Adrenal gland (tissue), 12 donors: ENCODE results near the gene TMEM174. TPM values are rescaled to one million over a fixed set of nuclear protein-coding genes. Genes with fewer than 3 reads are reported as not detected.

Source experiments
- DNase-seq, 7 donors: peaks; one replicate each; pipeline ENCODE4 v3.0.0-alpha.2; 2019 to 2020
- H3K27ac ChIP-seq, 5 donors: fragments of 200-600 bp; sonication (generic) in 4 of 5; 1 replicate in 3 of 5; 2 replicates in 2 of 5; pipeline versions ENCODE4 v1.5.1 to v1.8.0; 2016 to 2020; ENCODE audit warnings: mild to moderate bottlenecking in 1 of 5
- H3K27me3 ChIP-seq: fragments of 200-600 bp; 2 replicates; pipeline ENCODE4 v1.8.0; 2021
- H3K36me3 ChIP-seq, 2 donors: fragments of 200-600 bp; replicated peaks in 1 of 2; 1 replicate in 1 of 2; 2 replicates in 1 of 2; pipeline versions ENCODE4 v1.5.1 to v1.8.0; 2018 to 2022
- H3K4me1 ChIP-seq, 2 donors: fragments of 200-600 bp; replicated peaks in 1 of 2; 1 replicate in 1 of 2; 2 replicates in 1 of 2; pipeline versions ENCODE4 v1.5.1 to v1.8.0; 2018 to 2021
- H3K4me3 ChIP-seq, 4 donors: fragments of 200-600 bp; sonication (generic) in 3 of 4; one replicate each; pipeline ENCODE4 v1.5.1; 2016 to 2018
- H3K9me3 ChIP-seq, 3 donors: fragments of 200-600 bp; sonication (generic) in 1 of 3; replicated peaks in 1 of 3; 1 replicate in 2 of 3; 2 replicates in 1 of 3; pipeline versions ENCODE4 v1.5.1 to v1.8.0; 2016 to 2021
- CTCF ChIP-seq, 6 experiments: fragments of 450-650 bp in 4 of 6; fragments of 200-600 bp in 2 of 6; sonication (generic) in 1 of 6; IDR thresholded peaks; 1 replicate in 5 of 6; 2 replicates in 1 of 6; pipeline versions ENCODE4 v1.5.1 to v1.8.0; 2016 to 2021; ENCODE audit warnings: antibody characterized with exemption in 6 of 6, mild to moderate bottlenecking in 2 of 6, moderate library complexity in 1 of 6
- POLR2A ChIP-seq, 2 donors: fragments of 450-650 bp; IDR thresholded peaks; one replicate each; pipeline ENCODE4 v1.6.1; 2017; ENCODE audit warnings: antibody characterized with exemption in 2 of 2, mild to moderate bottlenecking in 2 of 2, moderate library complexity in 1 of 2
- WGBS, 4 donors: extraction: QIAGEN DNeasy Blood & Tissue Kit in 2 of 4; methylation state at CpG; one replicate each; pipeline versions ENCODE4 v1.1.5 to v1.1.7; 2013 to 2017; 5-methylcytosine and 5-hydroxymethylcytosine counted together
- intact Hi-C, 2 donors: fragments of 100-400 bp; cut with DNase I; formaldehyde crosslinking; loops; one replicate each; pipeline versions ENCODE4 v1.14.1 to v1.15.0; 2022 to 2023
- polyA plus RNA-seq, 3 donors: library from polyadenylated mRNA; stranded (reverse); fragments of 200-250 nt in 2 of 3; fragments of 350-450 nt in 1 of 3; fragmentation: Illumina TruSeq in 1 of 3; extraction: RNeasy Lipid Tissue Mini Kit (QIAGEN cat#74804) in 1 of 3; gene quantifications; one replicate each; pipeline ENCODE4 v1.2.3, GENCODE V29; 2013 to 2014
- total RNA-seq, 9 donors: library from RNA; depleted of rRNA in 4 of 9; stranded (reverse); fragments of >200 nt in 4 of 9; fragments of 120-200 nt in 1 of 9; fragmentation: NEBNext Ultra II Directional in 1 of 9; extraction: Animal tissue kit (Norgen Biotek cat#: 25700) in 1 of 9; gene quantifications; one replicate each; pipeline versions ENCODE4 v1.1.0 to v1.2.4, GENCODE V29; 2013 to 2023
- donor health status: healthy with polysubstance abuse.
- donor health status: Bipolar disorder and iron deficiency.
- donor health status: DM: yes; HTN: yes; CAD: no.
- donor health status: DM: no; HTN: no; CAD: no.
- donor health status: DM: no; HTN: no; CAD: no.
- donor health status: DM: yes; HTN: yes; CAD: no.

Gene TMEM174
- total and polyA plus RNA-seq, 12 donors, result not detected

GRCh38 chr5:73221161-73221560 is 48.2 kb downstream of the TMEM174 start:
- WGBS, 4 donors, result 70 to 73% (median 71%) methylated on average over 1 of the region's 1 CpG

GRCh38 chr5:73221726-73222125 is 48.7 kb downstream of the TMEM174 start:
- Histone ChIP-seq H3K4me3 (no peak overlapping the region), H3K36me3 (no peaks in the 10 kb centered on the region), H3K27me3 (peaks cover 48% of the 10 kb centered on the region), H3K9me3 (no peaks in the 10 kb centered on the region), H3K27ac (no peak overlapping the region), H3K4me1 (no peaks in the 10 kb centered on the region)
- DNase-seq, result no peak
- intact Hi-C loops, result loop anchor here in 1 of 2 donors (10.0 kb wide), 1 partner anchor 323 kb away; no protein-coding TSS in a partner anchor
- TF ChIP-seq CTCF (IDR thresholded peaks at IDR 0.05), result no peak
- no peak for TF ChIP-seq POLR2A (IDR thresholded peaks at IDR 0.05)

More at GRCh38 chr5:73221161-73221560, 48.2 kb downstream of the TMEM174 start:
- Histone ChIP-seq H3K36me3 (no peaks in the 10 kb centered on the region), H3K27ac (no peak overlapping the region), H3K9me3 (no peaks in the 10 kb centered on the region), H3K4me1 (peaks cover 4 to 5% of the 10 kb centered on the region in 2 donors), H3K27me3 (peaks cover 48% of the 10 kb centered on the region), H3K4me3 (no peak overlapping the region)
- TF ChIP-seq POLR2A (IDR thresholded peaks at IDR 0.05) (no peak), CTCF (IDR thresholded peaks at IDR 0.05) (no peak)
- no peak for DNase-seq
- intact Hi-C loops, result loop anchor here in 1 of 2 donors (10.0 kb wide), 1 partner anchor 324 kb away; no protein-coding TSS in a partner anchor

GRCh38 chr5:73222173-73222572 is 49.2 kb downstream of the TMEM174 start:
- intact Hi-C loops, result loop anchor here in 1 of 2 donors (10.0 kb wide), 1 partner anchor 323 kb away; no protein-coding TSS in a partner anchor
- H3K4me1 ChIP-seq, result no peaks in the 10 kb centered on the region
- TF ChIP-seq CTCF (IDR thresholded peaks at IDR 0.05), result no peak
- no peak overlapping the region for H3K27ac ChIP-seq
- 37 to 53% (median 48%) methylated on average over 4 of the region's 4 CpGs for WGBS, 4 donors
- no peaks in the 10 kb centered on the region for H3K36me3 ChIP-seq
- peaks cover 45% of the 10 kb centered on the region for H3K27me3 ChIP-seq
- H3K4me3 ChIP-seq, result no peak overlapping the region
- no peak for DNase-seq
- H3K9me3 ChIP-seq, result no peaks in the 10 kb centered on the region

Other genes starting within 250 kb of the TMEM174 start
- gene FCHO2, start 217.2 kb upstream of the TMEM174 start, total RNA-seq, result 10 to 100 TPM; 12.2 to 32.7 (median 23.7) TPM
- 10 to 100 TPM in 1 of 3 donors, 1 to 10 TPM in 2; 5.1 to 10.7 (median 9.5) TPM for gene FCHO2, start 217.2 kb upstream of the TMEM174 start, polyA plus RNA-seq
- gene TMEM171, start 52.6 kb upstream of the TMEM174 start, total RNA-seq, result under 1 TPM in 3 of 9 donors, not detected in 6; 0.42 to 0.69 (median 0.51) TPM
- under 1 TPM in 2 of 3 donors, not detected in 1; 0.13 to 0.16 TPM for gene TMEM171, start 52.6 kb upstream of the TMEM174 start, polyA plus RNA-seq